Stimulated activated CD4-positive, alpha-beta T cell treated with anti-CD3 and anti-CD28 coated beads, Interleukin-1b, Interleukin-23, amount 100 ng/mL, for 1 hour (primary cell): Measurements from ENCODE around the gene AIMP1.
"Not testable (repeated sequence)": the region's sequence is repeated elsewhere in the genome, so short reads cannot be mapped to it uniquely, and the experiment has no call there.

Experiments used
- DNase-seq, 2 donors: peaks; one replicate each; pipeline ENCODE4 v3.0.0-alpha.2; 2020; ENCODE audit warnings: low read depth in 2 of 2

The AIMP1 gene

DNA sequence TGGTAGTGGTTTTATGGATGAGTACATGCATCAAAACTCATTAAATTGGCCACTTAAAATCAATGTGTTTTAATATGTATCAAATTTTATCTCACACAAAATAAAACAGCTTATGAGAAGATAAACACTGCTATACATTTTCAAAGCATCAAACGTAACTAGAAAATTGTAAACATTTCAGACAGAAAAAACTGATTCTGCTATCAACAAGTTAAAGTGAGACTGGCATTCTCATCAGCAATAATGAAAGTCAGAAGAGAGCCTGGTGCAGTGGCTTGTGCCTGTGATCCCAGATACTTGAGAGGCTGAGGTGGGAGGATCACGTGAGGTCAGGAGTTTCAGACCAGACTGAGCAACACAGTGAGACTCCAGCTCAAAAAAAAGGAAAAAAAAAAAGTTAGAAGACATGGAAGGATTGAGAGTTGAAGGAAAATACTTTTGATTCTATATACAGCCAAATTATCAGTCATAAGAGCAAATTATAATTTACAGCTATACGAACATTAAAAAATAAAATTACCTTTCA lies 3.3 kb upstream of the AIMP1 start:
- no peak for DNase-seq

DNA sequence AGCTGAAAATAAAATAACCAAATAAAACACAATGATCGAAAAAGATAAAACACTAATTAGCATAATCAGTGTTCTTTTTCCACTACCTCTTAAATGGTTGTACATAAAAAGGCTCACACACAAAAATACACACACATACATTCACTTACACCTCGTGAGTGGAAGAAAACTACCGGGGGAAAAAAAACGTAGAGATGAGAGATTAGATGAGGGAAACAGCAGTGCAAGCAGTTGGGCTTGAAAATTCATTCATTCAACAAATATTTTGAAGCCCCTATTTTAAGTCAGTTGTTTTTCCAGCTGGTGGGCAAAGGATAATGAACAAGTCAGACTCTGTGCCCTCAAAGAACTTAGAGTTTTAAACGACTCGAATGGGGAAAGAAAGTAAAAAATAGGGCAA lies 1.4 kb upstream of the AIMP1 start:
- DNase-seq = no peak

DNA sequence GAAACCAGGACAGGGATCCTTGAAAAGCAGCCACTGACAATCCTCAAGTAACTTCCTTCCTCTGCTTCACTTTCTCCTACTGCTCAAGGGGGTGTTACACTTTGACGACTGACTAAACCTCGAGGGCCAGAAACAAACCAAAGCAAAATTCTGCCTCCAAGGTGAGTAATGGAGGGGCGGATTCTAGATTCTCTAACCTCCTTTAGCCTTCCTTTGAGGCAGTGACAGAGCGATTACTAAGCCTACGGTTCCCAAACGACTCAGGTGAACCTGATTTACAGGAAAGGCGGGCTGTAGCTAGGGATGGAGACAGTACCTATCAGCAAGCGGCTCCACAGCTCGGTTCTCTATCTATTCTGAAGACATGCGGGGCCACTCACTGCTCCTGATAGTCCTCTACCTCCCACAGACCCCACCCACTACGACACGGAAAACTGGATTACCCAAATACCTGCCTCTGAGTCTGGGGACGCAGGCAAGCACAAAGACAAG lies 828 bp upstream of the AIMP1 start:
- DNase-seq = no peak

DNA sequence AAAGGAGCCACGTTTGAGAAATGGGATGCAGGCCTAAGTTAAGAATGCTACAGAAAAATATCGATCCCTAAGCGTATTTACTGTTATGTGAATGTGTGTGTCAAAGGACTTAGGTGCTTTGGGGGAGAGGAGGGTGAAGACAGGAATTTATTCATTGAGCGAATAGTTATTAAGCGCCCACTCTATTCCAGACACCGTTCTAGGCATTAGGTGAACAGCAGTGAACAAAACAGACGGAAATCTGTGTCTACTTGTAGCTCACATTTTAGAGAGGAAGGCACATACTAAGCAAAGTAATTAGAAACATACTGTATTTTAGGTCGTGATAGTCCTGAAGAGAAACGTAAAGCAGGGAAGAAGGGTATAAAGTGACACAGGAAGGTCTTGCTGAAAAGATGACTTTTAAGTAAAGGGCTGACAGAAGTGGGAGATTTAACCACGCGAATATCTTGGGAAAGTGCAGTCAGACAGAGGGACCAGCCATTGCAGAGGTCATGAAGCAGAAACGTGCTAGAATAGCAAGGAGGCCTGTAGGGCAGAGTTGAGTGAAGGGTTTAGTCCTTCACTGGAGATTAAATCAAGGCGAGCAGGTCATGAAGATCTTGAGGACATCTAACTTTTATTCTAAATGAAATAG lies 541 bp downstream of the AIMP1 start:
- no peak for DNase-seq

DNA sequence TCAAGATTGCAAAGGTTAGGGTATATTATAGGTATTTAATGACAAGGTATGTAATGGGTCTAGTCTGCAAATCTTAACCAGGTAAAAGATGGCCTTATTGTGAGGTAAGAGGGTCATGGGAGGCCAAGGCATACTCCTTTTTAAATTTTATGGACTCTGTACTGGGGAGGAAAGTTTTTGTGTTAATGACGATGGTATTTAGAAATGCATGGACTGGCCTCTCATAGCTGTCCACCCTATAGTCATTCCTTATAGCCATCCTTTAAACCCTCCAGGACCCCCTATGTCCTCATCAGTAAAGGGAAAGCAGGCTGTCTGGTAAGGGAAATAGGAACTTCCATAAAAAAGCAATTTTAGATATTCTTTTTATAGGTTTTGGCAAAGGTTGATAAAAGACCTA lies 1.5 kb downstream of the AIMP1 start:
- no peak for DNase-seq

DNA sequence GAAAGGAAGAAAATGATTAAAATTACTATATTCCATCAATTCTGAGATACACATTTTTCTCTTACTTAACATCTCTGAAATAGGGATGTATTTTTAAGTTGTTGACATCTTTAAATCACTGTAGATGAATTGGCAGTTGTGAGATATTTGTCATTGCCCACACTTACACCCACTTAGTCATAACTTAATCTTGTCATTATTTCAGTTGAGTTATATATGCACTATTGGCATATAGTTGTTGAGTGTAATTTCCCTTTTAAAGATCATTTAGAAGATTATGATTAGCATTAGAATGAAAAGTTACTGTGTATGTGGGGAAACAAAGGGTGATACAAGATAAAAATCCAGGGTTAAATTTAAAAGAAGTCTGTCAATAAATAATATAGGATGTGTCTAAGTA lies 2.2 kb downstream of the AIMP1 start:
- no peak for DNase-seq

DNA sequence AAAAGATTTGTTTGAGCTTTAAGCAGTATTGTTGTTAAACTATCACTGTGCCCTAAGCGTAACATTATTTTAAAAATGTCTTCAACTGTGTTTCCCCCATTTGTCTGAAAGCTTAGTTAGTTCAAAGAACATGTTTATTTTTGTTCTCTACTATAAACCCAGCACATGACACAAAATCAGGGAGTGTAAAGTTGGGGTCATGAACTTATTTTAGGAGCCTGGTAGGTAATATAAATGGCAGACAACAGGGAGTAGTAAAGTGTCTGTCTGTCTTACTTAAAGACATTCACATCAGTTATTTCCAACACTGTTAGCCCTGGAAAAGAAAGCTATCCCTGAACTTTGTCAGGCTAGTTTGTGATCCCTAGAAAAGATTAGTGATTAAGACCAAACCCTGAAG lies 3.9 kb downstream of the AIMP1 start:
- DNase-seq = no peak

DNA sequence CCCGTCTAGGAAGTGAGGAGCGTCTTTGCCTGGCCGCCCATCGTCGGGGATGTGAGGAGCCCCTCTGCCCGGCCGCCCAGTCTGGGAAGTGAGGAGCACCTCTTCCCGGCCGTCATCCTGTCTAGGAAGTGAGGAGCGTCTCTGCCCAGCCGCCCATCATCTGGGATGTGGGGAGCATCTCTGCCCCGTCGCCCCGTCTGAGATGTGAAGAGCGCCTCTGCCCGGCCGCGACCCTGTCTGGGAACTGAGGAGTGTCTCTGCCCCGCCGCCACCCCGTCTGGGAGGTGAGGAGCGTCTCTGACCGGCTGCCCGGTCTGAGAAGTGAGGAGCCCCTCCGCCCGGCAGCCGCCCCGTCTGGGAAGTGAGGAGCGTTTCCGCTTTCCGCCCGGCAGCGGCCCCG lies 4.8 kb downstream of the AIMP1 start:
- DNase-seq = not testable (repeated sequence)

DNA sequence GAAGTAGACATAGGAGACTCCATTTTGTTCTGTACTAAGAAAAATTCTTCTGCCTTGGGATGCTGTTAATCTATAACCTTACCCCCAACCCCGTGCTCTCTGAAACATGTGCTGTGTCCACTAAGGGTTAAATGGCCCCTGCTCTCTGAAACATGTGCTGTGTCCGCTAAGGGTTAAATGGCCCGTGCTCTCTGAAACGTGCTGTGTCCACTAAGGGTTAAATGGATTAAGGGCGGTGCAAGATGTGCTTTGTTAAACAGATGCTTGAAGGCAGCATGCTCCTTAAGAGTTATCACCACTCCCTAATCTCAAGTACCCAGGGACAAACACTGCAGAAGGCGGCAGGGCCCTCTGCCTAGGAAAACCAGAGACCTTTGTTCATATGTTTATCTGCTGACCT lies 5.5 kb downstream of the AIMP1 start:
- DNase-seq = not testable (repeated sequence)

DNA sequence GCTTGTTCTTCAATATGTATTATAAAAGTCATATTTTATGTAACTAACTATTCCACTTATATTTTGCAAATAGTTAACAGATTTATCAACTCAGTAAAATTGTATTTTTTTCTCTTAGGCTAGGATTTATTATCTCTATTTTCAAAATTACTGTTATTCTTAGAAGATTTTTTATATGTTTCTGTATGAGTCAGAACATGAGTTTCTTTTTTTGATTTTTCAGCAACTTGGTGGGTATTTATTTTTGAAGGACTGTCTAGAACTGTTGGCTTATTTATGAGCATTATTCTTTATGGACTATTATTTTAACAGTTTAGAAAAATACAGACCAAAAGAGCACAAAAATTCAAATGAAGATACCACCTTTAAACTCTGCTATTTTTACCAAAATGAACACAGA lies 6.8 kb downstream of the AIMP1 start:
- no peak for DNase-seq

DNA sequence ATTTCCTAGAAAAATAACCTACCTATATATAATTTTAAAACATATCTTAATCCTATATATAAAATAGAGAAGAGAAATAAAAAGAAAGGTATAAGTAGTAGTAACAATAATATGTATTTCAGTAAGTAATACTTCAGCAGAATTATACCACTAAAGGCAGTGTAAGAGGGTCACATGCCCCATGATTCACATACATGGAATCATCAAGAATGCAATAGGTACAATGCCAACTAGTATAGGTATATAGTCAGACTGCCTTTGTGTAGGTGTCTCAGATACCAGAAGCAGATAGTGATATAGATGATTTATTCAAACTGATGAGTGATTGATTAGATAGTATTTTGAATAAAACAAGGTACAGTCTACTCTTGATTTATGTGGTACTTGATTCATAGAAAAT lies 9.4 kb downstream of the AIMP1 start:
- DNase-seq = no peak

DNA sequence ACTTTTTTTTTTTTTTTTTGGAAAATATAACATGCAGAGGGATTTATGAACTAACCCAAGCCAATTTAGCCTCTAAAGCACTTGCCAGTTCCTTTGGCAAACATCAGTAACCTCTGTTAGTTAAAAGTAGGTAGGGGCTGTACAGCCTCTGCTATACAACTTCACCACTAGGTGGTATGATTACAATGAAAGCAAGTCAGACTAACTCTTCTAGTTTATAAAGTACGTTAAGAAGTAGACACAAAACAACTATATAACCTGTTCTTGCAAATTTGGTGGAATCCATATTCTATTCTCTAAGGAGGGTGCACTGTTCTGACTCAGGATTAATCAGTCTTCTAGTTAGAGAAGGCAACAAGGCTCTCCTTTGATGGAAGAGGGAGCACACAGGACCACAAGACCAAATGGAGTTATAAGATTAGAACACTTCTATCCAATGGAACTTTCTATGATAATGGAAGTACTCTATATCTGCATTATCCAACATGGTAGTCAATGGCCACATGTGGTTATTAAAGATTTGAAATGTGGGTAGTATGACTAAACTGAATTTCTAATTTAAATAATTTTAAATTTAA lies 12.8 kb downstream of the AIMP1 start:
- no peak for DNase-seq

DNA sequence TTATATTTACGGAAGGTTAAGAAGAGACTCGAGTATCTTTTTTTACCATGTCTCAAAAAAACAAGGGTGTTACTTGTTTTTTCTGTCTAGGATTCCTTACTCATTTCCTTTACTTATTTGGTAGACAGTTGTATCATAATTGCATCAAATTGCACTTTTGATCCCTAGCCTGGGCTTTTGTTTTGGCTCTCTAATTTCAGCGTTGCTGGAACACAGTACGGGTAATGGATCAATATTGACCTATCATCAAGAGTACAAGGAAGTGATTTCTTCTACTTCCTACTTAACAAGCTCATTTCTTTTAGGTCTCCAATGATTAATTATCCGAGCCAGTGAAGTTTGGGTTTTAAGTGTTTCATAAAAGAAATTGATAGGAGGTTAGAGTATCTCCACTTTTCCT lies 16.8 kb downstream of the AIMP1 start:
- DNase-seq = no peak

DNA sequence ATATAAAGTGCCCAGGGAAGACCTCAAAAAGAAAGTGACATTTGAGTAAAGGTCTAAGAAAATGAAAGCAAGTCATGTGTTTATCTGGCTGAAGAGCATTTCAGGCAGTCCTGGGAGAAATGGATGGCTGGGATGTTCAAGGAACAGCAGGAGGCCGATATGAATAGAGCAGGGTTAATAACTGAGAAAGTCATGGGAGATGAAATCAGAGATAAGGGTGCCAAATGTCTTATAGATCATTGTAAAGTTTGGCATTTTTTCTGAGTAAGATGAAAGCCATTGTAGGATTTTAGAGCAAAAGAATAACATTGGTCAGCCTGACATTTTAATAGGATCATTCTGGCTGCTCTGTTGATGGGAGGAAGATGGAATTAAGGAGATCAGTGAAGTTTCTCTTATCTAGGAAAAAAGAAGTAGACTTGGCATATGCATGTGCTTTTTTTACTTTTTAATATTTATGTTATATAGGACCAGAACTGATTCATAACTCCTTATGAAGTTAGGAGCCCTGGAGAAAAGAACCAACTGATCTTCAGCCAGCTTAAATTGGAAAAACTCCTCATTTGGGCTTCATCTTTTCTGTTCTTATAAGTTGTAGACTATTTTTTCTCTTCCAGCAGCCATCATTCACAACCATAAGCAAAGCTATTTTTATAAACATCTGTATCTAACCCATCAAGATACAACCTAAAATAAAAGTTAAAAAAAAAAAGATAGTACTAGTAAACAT lies 18.6 kb downstream of the AIMP1 start:
- DNase-seq = no peak

DNA sequence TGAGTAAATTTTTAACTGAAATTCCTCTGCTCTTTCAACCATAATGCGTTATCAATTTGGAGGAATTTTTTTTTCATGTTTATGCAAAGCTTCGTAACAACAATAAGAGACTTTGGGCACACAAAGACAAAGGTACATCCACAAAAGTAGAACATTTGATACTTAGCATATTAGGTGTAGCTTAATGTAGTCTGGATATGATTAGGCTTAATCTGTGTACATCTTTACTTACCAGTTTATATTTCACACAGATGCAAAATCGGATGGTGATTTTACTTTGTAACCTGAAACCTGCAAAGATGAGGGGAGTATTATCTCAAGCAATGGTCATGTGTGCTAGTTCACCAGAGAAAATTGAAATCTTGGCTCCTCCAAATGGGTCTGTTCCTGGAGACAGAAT lies 20.3 kb downstream of the AIMP1 start:
- DNase-seq = no peak

DNA sequence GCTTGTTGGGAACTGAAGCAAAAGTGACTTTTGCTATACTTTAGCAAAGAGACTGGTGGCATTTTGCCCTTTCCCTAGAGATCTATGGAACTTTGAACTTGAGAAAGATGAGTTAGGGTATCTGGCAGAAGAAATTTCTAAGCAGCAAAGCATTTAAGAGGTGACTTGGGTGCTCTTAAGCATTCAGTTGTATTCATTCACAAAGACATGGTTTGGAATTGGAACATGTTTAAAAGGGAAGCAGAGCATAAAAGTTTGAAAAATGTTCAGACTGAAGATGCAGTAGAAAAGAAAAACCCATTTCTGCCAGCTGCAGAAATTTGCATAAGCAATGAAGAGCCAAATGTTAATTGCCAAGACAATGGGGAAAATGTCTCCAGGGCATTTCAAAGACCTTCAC lies 21.6 kb downstream of the AIMP1 start:
- DNase-seq = no peak

DNA sequence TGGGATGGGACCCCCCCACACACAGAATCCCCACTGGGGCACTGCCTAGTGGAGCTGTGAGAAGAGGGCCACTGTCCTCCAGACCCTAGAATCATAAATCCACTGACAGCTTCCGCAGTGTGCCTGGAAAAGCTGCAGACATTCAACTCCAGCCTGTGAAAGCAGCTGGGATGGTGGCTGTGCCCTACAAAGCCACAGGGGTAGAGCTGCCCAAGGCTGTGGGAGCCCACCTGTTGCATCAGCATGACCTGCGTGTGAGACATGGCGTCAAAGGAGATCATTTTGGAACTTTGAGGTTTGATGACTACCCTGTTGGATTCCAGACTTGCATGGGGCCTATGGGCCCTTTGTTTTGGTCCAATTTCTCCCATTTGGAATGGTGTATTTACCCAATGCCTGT lies 22.3 kb downstream of the AIMP1 start:
- DNase-seq = no peak

DNA sequence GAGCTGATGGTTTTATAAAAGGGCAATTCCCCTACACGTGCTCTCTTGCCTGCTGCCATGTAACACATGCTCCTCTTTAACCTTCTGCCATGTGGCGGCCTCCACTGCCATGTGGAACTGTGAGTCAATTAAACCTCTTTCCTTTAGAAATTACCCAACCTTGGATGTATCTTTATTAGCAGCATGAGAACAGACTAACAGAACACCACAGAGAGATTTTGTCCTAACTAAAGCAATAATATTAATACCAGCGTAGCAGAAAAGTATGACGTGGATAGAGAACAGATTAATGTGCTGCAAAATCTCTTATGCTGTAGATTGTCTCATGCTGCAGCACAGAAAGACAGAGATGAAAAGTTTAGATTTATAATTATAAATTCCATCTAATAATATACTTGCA lies 23.1 kb downstream of the AIMP1 start:
- DNase-seq = no peak

DNA sequence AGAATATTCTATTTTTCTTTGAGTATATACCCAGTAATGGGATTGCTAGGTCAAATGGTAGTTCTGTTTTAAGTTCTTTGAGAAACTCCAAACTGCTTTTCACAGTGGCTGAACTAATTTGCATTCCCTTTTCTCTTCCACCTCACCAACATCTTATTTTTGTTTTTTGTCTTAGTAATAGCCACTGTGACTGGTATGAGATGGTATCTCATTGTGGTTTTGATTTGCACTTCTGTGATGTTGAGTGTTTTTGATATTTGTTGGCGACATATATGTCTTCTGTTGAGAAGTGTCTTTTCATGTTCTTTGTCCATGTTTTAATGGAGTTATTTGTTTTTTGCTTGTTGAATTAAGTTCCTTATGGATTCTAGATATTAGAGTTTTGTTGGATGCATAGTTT lies 24.4 kb downstream of the AIMP1 start:
- no peak for DNase-seq

DNA sequence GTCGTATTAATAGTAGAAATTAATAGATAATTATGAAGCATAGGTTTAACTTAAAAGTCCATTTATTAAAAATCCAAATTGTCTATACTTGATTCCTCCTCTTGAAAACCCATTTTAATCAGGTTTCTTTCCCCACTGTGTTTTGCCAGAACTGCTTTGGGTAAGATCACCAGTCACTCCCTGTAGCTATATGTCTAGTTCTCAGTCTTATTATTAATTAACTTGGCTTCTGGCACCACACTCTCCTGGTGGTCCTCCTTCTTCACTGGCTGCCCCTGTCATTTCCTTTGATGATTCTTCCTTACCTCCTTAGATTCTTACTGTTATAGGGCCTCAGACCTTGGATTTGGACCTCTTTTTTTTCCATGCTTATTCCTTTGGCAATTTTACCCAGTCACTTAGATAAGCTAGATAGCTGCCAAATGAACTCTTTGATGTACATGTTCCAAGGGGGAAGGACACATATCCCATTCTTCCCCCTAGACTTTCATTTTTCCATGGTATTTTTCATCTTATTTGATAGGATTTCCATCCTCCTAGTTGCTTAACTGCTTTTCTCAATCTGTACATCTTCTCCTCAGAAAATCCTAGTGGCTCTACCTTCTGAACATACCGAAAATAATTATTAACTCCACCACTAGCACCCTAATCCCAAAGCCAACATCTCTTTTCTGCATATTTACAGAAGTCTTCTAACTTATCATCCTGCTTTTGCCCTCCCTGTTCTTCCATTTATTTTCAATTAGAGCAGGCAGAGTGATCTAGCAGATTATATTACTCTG lies 27.7 kb downstream of the AIMP1 start:
- no peak for DNase-seq

DNA sequence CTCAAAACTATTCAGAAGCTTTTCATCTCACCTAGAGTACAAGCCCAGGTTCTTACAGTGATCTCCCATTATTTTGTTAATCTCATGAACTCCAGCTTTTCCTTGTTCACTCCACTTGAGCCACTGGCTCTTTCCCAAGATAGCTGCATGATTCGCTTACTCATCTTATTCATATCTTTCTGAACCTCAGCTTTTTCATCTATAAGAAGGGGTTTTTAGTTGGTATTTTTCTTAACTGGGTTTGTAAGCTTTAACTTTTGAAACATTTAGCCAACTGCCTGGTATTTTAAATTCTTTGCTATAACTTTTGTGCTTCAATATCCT lies 28.3 kb downstream of the AIMP1 start:
- no peak for DNase-seq

DNA sequence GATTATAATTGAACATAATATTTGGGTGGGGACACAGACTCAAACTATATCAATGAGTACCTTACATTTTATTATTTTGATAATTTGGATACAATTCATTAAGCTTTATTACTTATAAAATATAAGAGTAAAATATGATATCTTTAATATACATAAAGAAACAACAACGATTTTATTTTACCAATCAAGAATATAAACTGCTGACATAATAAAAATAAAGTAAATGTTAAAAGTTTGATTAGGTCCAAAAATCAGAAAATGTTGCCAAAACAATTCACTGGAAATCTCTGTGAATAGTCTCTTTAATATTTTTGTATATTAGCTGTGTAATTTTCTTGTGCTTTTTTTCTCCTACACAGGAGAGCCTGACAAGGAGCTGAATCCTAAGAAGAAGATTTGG lies 30.8 kb downstream of the AIMP1 start:
- DNase-seq = no peak

DNA sequence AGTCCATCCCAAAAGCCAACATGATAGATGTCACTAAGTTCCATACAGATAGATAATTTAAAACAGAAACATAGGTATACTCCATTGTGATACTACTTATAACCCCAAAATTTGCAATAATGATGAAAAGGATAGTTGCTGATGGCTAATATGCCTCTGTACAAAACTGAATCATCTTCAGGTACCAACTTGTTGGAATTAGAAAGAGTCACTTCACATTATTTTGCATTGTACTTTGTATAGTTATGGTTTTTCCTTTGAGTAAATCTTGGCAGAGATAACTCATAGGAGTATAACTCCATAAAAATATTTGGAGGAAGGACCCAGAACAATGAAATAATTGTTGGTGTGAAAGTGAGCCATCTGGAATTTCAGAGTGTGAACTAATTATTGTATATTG lies 34.7 kb downstream of the AIMP1 start:
- DNase-seq = no peak
